Mesendoderm (in vitro differentiated cells): ENCODE measurements around the gene IL36G.
A peak's percentile ranks its signal among the peaks of the same experiment; 100 is the strongest.

Source experiments
- DNase-seq: peaks from one replicate; pipeline ENCODE4 v3.0.0; 2013
- H2AK5ac ChIP-seq: 2 replicates; pipeline ENCODE4 v1.6.1; 2013; ENCODE audit warnings: low read length, inconsistent platforms
- H2BK120ac ChIP-seq: 2 replicates; pipeline ENCODE4 v1.6.1; 2013; ENCODE audit warnings: low read depth, mild to moderate bottlenecking, low read length, moderate library complexity, mixed read lengths
- H2BK15ac ChIP-seq: replicated peaks from 2 replicates; pipeline ENCODE4 v1.6.1; 2013; ENCODE audit warnings: low read depth, mild to moderate bottlenecking, moderate library complexity
- H2BK5ac ChIP-seq: 2 replicates; pipeline ENCODE4 v1.6.1; 2013; ENCODE audit warnings: low read length, inconsistent platforms
- H3K18ac ChIP-seq: 2 replicates; pipeline ENCODE4 v1.6.1; 2013; ENCODE audit warnings: mild to moderate bottlenecking, low read length, mixed read lengths
- H3K23ac ChIP-seq: one replicate; pipeline ENCODE4 v1.6.1; 2013; ENCODE audit warnings: low read length
- H3K27ac ChIP-seq: 2 replicates; pipeline ENCODE4 v1.5.1; 2013; ENCODE audit warnings: low read depth, mild to moderate bottlenecking, inconsistent platforms, low read length, moderate library complexity
- H3K27me3 ChIP-seq: 2 replicates; pipeline ENCODE4 v1.6.1; 2013; ENCODE audit warnings: low read length, control low read depth, mild to moderate bottlenecking, inconsistent platforms; ENCODE audit not compliant: insufficient read depth, poor library complexity
- H3K36me3 ChIP-seq: 2 replicates; pipeline ENCODE4 v1.6.1; 2013; ENCODE audit warnings: low read length, inconsistent platforms; ENCODE audit not compliant: control insufficient read depth, insufficient read depth
- H3K4ac ChIP-seq: one replicate; pipeline ENCODE4 v1.6.1; 2013; ENCODE audit warnings: low read depth, mild to moderate bottlenecking, low read length, moderate library complexity
- H3K4me1 ChIP-seq: 2 replicates; pipeline ENCODE4 v1.6.1; 2013; ENCODE audit warnings: low read depth, low read length, inconsistent platforms; ENCODE audit not compliant: control insufficient read depth
- H3K4me2 ChIP-seq: 2 replicates; pipeline ENCODE4 v1.6.1; 2013; ENCODE audit warnings: low read length
- H3K4me3 ChIP-seq: 2 replicates; pipeline ENCODE4 v1.5.1; 2013; ENCODE audit warnings: mild to moderate bottlenecking, low read length
- H3K56ac ChIP-seq: one replicate; pipeline ENCODE4 v1.6.1; 2013; ENCODE audit warnings: low read length
- H3K79me1 ChIP-seq: 2 replicates; pipeline ENCODE4 v1.6.1; 2013; ENCODE audit warnings: low read length, inconsistent platforms
- H3K79me2 ChIP-seq: 2 replicates; pipeline ENCODE4 v1.6.1; 2013; ENCODE audit warnings: mild to moderate bottlenecking, low read length; ENCODE audit not compliant: control insufficient read depth, insufficient read depth
- H3K9ac ChIP-seq: 2 replicates; pipeline ENCODE4 v1.6.1; 2013; ENCODE audit warnings: low read length, inconsistent platforms
- H4K5ac ChIP-seq: one replicate; pipeline ENCODE4 v1.6.1; 2013; ENCODE audit warnings: low read length
- H4K8ac ChIP-seq: one replicate; pipeline ENCODE4 v1.6.1; 2013; ENCODE audit warnings: low read depth, mild to moderate bottlenecking, control low read depth, low read length, moderate library complexity
- WGBS: extraction: QIAGEN DNeasy Blood & Tissue Kit; methylation state at CpG from one replicate; pipeline ENCODE4 v1.1.7; 2013; ENCODE audit warnings: low lambda C conversion rate, missing lambda C conversion rate; ENCODE audit not compliant: insufficient coverage; ENCODE audit errors: extremely low coverage; 5-methylcytosine and 5-hydroxymethylcytosine counted together

Gene IL36G

GRCh38 chr2:112947374-112947773 is 30.4 kb upstream of the IL36G start:
- no peak for DNase-seq
- no peak overlapping the region for H3K27ac ChIP-seq

GRCh38 chr2:112949456-112949855 is 28.4 kb upstream of the IL36G start:
- H4K8ac ChIP-seq = no peak overlapping the region
- no peaks in the 10 kb centered on the region for H3K27me3 ChIP-seq
- H3K4me2 ChIP-seq = no peak overlapping the region
- H3K79me2 ChIP-seq = no peaks in the 10 kb centered on the region
- no peak overlapping the region for H2BK120ac ChIP-seq
- H3K23ac ChIP-seq = no peak overlapping the region
- H3K4me1 ChIP-seq = no peaks in the 10 kb centered on the region
- H3K79me1 ChIP-seq = no peaks in the 10 kb centered on the region
- no CpG with 5 or more reads among the region's 8 CpGs for WGBS
- H2BK5ac ChIP-seq = no peak overlapping the region
- H3K36me3 ChIP-seq = no peaks in the 10 kb centered on the region
- H3K56ac ChIP-seq = no peak overlapping the region
- no peak overlapping the region for H3K4me3 ChIP-seq
- no peak for DNase-seq
- H3K9ac ChIP-seq = no peak overlapping the region
- H3K27ac ChIP-seq = no peak overlapping the region
- no peak overlapping the region for H4K5ac ChIP-seq
- H3K4ac ChIP-seq = no peak overlapping the region
- H2BK15ac ChIP-seq = no peak overlapping the region
- H3K18ac ChIP-seq = no peak overlapping the region
- H2AK5ac ChIP-seq = no peak overlapping the region

More at GRCh38 chr2:112947374-112947773, 30.4 kb upstream of the IL36G start:
- Histone ChIP-seq H3K27me3 (no peaks in the 10 kb centered on the region), H2BK5ac (no peak overlapping the region), H2BK15ac (no peak overlapping the region), H3K79me1 (no peaks in the 10 kb centered on the region), H4K8ac (no peak overlapping the region), H3K36me3 (no peaks in the 10 kb centered on the region), H3K4me2 (no peak overlapping the region), H3K23ac (no peak overlapping the region), H3K4me3 (no peak overlapping the region), H3K4ac (no peak overlapping the region), H3K9ac (no peak overlapping the region), H2AK5ac (no peak overlapping the region), H3K4me1 (no peaks in the 10 kb centered on the region), H3K18ac (no peak overlapping the region), H3K56ac (no peak overlapping the region), H4K5ac (no peak overlapping the region), H2BK120ac (no peak overlapping the region), H3K79me2 (no peaks in the 10 kb centered on the region)
- no CpG with 5 or more reads among the region's 2 CpGs for WGBS

- no peak overlapping the region for H4K8ac ChIP-seq
- H3K56ac ChIP-seq = no peak overlapping the region
- no peak overlapping the region for H3K9ac ChIP-seq
- H2BK5ac ChIP-seq = no peak overlapping the region
- H3K18ac ChIP-seq = no peak overlapping the region
- no peak for DNase-seq
- no peak overlapping the region for H2AK5ac ChIP-seq
- no peak overlapping the region for H3K4me3 ChIP-seq
- no peak overlapping the region for H4K5ac ChIP-seq
- no peak overlapping the region for H3K4ac ChIP-seq
- no peak overlapping the region for H3K27ac ChIP-seq
- H3K79me2 ChIP-seq = no peaks in the 10 kb centered on the region
- H3K4me1 ChIP-seq = no peaks in the 10 kb centered on the region
- no peaks in the 10 kb centered on the region for H3K27me3 ChIP-seq
- no peak overlapping the region for H3K23ac ChIP-seq
- no peaks in the 10 kb centered on the region for H3K79me1 ChIP-seq
- H2BK120ac ChIP-seq = no peak overlapping the region
- no peaks in the 10 kb centered on the region for H3K36me3 ChIP-seq
- no CpG with 5 or more reads among the region's 7 CpGs for WGBS
- H2BK15ac ChIP-seq = no peak overlapping the region
- no peak overlapping the region for H3K4me2 ChIP-seq
Observed at GRCh38 chr2:112954364-112954763, 23.4 kb upstream of the IL36G start.

GRCh38 chr2:112957511-112957910 is 20.3 kb upstream of the IL36G start:
- WGBS = no CpG with 5 or more reads among the region's 3 CpGs
- no peaks in the 10 kb centered on the region for H3K36me3 ChIP-seq

GRCh38 chr2:112958428-112959108 is 19.2 kb upstream of the IL36G start:
- Histone ChIP-seq H3K56ac (no peak overlapping the region), H3K27me3 (no peaks in the 10 kb centered on the region), H3K27ac (no peak overlapping the region), H3K79me2 (no peaks in the 10 kb centered on the region), H2BK15ac (no peak overlapping the region), H2BK5ac (no peak overlapping the region), H3K79me1 (no peaks in the 10 kb centered on the region), H4K5ac (no peak overlapping the region), H2BK120ac (no peak overlapping the region), H4K8ac (no peak overlapping the region), H3K36me3 (no peaks in the 10 kb centered on the region), H3K4me3 (no peak overlapping the region), H3K18ac (no peak overlapping the region), H3K9ac (no peak overlapping the region), H3K4ac (no peak overlapping the region), H3K23ac (no peak overlapping the region), H3K4me1 (no peaks in the 10 kb centered on the region), H3K4me2 (no peak overlapping the region), H2AK5ac (no peak overlapping the region)
- no CpG with 5 or more reads among the region's 9 CpGs for WGBS
- DNase-seq = peak; percentile 69

More at GRCh38 chr2:112957511-112957910, 20.3 kb upstream of the IL36G start:
- Histone ChIP-seq H3K27ac (no peak overlapping the region), H3K4me3 (no peak overlapping the region), H2BK15ac (no peak overlapping the region), H4K8ac (no peak overlapping the region), H3K4me2 (no peak overlapping the region), H3K27me3 (no peaks in the 10 kb centered on the region), H3K9ac (no peak overlapping the region), H2AK5ac (no peak overlapping the region), H2BK5ac (no peak overlapping the region), H3K79me2 (no peaks in the 10 kb centered on the region), H3K56ac (no peak overlapping the region), H3K79me1 (no peaks in the 10 kb centered on the region), H3K23ac (no peak overlapping the region), H3K18ac (no peak overlapping the region), H3K4ac (no peak overlapping the region), H3K4me1 (no peaks in the 10 kb centered on the region), H4K5ac (no peak overlapping the region), H2BK120ac (no peak overlapping the region)
- DNase-seq = peak; percentile 35
